Stimulated activated CD4-positive, alpha-beta T cell treated with anti-CD3 and anti-CD28 coated beads, Interleukin-12 subunit alpha, Interleukin-12 subunit beta, amount 100 ng/mL, for 48 hours (primary cell): ENCODE measurements around the gene RIT1.

Experiments
- DNase-seq, 3 donors: peaks; one replicate each; pipeline ENCODE4 v3.0.0-alpha.2; 2020; ENCODE audit warnings: low read depth in 2 of 3, low spot score in 1 of 3

RIT1 gene, protein sequence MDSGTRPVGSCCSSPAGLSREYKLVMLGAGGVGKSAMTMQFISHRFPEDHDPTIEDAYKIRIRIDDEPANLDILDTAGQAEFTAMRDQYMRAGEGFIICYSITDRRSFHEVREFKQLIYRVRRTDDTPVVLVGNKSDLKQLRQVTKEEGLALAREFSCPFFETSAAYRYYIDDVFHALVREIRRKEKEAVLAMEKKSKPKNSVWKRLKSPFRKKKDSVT

DNA sequence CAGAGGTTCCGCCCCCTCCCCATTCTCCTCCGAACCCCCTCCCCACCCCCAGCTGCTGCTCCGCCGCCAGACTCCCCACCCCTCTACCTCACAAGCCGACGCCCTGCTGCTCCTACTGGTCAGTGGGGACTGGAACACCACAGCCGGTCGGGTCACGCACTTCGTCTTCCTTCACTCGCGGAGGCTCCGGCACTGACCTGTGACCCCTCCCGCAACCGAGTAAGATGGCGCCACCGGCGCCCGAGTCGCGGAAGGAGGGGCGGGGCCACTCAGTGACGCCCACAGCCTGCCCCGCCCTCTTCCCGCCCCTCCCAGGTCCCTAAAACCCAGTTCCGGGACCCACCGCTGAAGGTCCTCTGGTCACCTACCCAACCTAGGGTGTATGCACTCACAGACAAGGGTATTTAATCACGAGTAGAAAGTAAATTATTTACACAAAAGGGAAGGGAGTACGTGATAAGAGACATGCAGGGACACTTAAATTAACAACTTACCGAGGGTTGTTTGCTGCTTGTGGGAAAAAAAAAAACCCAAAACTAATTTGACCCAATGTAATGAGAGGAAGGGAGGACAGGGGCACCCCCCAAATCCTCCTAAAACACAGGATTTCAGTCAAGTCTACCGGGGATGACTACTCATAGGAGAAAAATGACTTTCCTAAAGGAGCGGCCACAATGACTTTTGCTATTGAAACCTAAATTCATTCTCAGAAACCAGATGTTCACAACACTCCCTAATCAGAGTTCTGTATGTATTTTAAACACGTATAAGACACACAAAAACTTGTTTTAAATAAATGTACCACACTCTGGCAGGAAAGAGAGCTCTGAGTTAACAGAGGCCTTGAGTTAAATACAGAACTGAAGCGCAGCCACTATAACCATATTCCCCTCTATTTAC lies at the start of gene RIT1:
TSS of gene RIT1 (minus strand) at position 194 of the 900 bp plus-strand sequence. CDS start 588 bp downstream, outside the sequence.
- DNase-seq, result peak; percentile 76 to 81 (median 80)

DNA sequence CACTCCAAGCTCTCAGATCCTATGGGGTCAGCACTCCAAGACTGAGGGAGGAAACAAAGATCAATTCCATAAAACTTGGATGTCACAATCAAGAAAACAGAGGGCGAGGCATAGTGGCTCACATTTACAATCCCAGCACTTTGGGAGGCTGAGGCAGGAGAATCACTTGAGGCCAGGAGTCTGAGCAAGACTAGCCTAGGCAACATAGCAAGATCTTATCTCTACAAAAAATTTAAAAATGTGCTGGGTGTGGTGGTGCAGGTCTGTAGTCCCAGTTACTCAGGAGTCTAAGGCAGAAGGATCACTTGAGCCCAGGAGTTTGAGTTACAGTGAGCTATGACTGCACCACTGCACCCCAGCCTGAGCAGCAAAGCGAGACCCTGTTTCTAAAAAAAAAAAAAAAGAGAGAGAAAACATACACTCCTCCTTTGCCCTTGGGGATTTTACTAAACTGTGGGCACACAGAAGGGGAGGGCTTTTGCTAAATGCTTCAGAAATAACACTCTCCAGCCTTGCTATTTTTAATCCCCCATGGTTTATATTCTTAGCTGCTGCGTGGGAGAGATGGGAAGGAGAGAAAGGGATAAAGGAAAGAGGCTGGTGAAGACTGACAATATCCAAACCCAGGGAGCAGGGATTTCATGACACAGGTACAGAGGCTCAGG lies 49.1 kb upstream of the RIT1 start:
- DNase-seq, result no peak

DNA sequence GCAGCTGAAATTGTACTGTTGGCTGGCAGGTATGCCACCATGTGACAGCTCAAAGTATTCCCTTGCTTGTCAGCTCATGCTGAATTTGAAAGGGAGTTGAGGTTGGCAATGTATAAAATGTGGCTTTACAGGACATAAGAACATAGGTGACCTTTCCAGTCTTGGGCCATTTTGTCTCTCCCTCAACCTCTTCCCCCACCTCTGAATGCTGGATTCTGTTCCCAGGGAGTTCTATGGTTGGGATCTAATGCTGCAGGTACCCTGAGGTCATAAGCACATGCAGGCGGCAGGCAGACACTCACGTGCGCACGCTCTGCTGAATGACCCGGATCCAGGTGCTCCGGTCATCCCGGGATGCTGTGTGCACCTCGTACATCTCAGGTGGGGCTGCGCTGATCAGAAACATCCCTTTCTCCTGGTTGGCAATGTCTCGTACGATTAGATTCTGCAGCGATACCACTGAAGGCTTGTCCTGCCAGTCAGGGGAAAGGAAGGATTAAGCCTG lies 46.3 kb upstream of the RIT1 start:
- no peak for DNase-seq

DNA sequence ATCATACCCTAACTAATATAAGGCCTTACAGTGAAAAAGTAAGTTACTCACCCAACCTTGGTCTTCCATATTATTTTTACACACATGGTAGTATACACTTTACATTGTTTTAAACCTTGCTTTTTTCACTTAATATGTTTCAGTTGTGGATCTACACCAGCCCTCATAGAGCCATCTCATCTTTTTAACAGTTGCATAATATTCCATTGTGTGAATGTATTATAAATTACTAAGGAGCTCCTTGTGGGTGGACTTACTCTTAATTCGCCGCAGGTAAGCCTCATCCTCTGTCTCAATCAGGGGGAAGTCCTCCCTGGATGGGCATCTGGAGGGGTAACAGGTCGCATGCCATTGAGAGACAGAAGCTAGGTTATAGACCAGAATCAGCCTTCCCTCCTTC lies 43.5 kb upstream of the RIT1 start:
- DNase-seq, result no peak

DNA sequence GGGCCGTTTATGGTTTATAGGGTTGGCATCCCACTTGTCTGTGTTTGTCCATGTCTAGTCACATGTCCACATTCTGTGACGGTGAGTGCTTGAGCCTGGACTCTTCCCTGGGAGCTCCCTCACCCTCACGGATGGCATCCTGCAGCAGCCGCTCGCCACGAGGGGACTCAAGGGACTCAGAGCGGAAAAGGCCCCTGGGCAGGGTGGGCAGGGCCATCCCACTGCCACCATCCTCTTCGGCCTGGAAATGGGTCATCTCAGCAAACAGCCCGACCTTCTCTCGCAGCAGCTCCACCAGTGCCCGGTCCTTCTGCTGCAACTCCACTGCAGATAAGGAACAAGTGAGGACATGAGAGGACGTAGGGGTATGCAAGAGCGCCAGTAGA lies 41.3 kb upstream of the RIT1 start:
- no peak for DNase-seq

DNA sequence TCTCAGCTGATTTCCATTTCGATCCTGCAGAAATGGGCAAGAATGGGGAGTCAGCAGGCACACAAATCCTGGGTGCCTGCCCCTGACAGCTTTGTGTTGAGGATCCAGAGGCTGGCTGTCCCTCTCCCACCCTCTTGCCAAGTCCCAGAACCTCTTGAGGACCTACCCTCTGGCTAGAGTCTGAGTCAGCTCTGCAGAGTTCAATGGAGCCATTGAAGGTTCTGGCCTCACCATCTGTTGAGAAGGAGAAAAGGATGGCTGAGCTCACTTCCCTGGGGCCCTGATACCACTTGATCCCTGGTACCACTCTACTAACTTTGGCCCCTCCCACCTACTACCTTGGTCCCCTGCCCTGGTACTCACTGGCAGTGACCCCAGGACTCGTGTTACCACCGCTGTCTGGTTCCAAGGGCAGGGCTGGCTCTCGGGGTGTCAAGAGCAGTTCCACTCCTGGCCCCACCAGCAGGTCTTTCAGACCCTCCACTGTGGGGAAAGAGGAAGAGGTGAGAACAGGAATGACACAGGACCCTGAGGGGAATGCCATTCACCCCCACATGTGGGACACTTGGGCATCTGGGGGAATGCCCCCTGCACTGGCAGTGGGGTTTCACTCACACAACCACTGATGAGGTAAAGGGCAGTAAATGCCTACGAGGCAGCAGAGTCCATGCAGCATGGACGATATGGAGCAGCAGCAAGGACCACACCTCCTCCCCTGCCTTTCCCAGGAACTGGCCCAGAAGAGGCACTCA lies 40.8 kb upstream of the RIT1 start:
- DNase-seq, result no peak

DNA sequence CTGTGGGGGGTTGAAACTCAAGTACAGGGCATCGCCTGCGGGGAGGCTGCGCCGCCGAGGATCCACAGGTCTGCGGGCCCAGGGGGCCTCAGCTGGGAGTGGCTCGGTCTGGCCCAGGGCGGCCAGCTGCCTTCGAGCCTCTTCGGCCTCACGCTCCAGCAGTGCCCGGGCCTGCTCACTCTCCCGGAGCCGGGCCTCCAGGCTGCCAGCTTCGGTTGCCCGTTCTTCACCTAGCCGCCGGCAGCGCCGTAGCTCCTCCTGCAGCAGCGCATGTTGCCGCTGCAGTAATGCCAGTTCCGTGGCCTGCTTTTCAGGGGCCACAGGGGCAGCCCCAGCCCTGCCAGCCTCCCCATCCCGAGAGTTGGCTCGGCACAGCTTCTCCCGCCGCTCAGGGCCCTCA lies 39.7 kb upstream of the RIT1 start:
- DNase-seq, result no peak

DNA sequence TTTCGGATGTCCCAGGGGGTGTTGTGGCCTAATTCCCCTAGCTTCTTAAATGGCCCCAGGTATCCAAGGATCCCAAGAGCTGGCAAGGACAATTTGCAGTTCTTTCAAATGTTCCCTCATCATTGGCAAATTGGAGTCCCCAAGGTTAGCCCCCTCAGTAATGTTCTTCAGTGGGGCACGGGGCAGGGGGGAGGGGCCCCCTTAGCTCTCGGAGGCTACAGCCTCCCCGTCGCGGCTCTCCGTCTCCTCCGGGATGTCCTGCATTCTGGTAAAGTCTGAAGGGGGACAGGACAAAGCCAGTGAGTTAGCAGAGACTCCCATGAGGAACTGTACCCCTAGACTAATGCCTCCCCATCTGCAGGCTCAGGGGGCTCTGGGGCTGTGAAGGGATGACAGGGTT lies 36.6 kb upstream of the RIT1 start:
- DNase-seq, result no peak

DNA sequence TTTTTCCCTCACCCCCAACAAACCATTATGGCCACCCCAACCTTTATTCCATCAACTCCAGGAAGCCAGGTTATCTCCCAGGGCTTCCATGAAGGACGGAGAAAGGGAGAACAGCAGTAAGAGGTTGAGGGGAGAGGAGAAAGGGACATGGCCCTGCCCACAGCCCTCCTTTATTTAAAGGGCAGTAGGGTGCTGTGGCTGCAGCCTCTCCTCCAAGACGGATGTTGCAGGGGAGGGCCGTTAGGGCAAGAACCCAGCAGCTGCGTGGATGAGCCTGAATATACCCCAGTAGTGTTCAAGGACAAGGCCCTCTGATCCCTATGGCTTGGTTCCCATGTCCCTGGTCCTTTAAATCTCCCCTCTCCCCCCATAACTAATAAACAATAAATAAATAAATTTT lies 36.1 kb upstream of the RIT1 start:
- DNase-seq, result no peak

DNA sequence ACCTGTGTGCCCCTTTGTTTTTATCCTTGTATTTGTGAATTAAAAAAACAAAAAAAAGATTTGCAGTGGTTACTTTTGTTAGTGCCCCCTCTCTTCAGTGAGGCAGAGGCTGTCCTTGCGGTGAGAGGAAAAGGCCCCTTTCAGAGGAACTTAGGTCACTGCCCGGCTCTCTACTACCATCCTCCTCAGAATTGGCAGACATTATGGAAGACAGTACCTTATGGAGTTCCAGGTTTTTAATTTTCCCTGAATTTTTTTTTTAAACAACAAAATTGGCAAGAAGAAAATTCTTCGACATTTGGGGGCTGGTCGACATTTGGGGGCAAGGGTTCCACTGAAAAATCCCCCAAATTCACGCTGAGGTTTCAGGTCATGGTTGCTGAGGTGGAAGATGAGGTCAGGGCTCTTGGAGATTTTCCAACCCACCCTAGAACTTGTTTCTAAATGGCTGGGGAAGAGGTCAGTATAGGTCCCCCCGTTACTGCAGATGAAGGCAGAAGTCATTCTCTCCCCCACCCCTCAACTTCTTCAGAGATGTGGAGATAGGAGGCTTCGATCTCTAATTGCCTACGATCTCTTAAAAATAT lies 35.6 kb upstream of the RIT1 start:
- no peak for DNase-seq

DNA sequence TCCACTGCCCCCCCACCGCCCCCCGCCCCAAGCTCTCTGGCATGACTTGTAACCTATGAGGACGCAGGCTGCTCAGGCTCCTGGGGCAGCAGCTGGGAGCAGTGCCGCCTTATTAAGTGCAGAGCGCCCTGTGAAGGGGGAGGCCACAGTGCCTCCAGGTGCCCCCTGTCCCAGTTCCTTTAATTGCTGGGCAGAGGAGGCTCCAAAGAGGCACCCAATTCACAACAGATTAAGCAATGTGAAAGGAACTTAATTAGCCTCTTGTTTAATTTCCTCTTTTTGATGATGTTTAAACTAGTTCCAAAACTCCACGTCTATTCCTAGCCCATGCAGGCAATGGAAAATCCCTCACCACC lies 33.3 kb upstream of the RIT1 start:
- no peak for DNase-seq

DNA sequence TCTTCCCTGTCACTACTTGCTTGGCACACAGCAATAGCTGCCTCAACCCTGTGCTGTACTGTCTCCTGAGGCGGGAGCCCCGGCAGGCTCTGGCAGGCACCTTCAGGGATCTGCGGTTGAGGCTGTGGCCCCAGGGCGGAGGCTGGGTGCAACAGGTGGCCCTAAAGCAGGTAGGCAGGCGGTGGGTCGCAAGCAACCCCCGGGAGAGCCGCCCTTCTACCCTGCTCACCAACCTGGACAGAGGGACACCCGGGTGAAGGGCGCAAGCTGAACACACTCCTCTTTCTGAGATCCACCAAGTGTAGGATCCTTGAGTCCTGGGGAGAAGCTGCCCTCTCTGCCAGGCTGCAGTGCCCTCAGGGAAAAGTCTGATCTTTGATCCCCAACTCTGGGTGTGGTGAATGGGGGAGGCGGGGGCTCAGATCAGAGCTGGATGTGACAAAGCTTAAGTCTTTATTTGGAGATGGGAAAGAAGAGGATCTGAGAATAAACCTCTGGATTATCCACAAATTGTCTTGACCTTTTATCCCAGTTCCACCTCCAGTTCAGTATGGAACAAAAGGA lies 31.5 kb upstream of the RIT1 start:
- DNase-seq, result no peak

DNA sequence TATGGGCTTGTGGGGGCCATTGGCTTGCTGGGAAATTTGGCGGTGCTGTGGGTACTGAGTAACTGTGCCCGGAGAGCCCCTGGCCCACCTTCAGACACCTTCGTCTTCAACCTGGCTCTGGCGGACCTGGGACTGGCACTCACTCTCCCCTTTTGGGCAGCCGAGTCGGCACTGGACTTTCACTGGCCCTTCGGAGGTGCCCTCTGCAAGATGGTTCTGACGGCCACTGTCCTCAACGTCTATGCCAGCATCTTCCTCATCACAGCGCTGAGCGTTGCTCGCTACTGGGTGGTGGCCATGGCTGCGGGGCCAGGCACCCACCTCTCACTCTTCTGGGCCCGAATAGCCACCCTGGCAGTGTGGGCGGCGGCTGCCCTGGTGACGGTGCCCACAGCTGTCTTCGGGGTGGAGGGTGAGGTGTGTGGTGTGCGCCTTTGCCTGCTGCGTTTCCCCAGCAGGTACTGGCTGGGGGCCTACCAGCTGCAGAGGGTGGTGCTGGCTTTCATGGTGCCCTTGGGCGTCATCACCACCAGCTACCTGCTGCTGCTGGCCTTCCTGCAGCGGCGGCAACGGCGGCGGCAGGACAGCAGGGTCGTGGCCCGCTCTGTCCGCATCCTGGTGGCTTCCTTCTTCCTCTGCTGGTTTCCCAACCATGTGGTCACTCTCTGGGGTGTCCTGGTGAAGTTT lies 30.8 kb upstream of the RIT1 start:
- no peak for DNase-seq

DNA sequence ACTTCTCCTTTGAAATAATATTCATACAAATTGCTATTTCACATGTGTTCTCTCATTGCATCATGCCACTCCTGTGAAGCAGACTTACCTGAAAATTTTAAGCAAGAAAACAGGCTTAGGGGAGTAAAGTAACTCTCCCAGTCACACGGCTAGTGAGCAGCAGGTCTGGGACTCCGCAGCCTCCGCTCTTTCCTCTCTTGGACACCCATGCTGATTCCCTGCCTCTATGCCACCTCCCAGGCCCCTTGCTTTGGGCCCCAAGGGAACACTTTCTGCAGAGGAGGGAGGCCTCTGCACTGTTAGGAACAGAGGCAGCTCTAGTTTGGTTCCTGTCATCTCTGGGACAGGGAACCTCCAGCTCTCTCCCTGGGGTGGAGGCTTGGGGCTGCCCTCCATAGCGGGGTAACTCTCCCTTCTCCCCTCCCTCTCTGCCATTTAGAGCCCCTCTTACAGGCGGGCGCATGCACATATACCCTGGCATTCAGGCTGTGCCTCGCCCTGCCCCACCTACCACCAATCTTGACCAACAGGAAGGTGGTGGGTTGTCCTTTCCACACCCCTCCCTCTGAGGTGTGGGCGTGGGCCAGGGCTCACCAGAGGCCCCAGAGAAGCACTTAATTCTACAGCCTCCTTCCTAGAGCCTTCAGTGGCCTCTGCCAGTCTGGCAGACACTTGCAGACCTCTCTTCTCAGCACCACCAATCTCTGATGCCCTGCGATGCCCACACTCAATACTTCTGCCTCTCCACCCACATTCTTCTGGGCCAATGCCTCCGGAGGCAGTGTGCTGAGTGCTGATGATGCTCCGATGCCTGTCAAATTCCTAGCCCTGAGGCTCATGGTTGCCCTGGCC lies 30.1 kb upstream of the RIT1 start, which contains the start of gene RXFP4:
TSS of gene RXFP4 (plus strand) at position 646 of the 852 bp plus-strand sequence. CDS start at position 718, 72 bp downstream.
- no peak for DNase-seq

DNA sequence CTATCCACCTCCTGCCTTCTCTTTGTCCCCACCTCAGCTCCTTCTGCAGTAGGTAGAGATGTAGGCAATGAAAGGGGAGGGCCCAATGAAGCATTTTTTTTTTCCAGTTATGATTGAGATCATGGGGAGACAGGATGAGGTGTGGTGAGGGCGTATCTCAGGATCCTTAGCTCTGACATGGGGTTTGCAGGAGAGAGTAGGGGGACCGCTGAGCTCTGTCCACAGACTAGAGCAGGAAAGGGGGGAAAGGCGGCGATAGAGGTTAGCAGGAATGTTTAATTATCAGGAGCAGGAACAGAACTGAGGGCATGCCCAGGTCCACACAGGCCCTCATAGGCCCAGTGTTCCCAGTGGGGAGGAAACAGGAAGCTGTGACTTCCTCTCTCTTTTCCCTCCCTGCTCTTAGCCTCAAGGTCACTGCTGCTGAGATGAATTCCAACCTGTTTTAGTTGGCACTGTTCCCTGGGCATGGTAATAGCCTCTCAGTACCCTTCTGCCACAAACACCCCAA lies 29.4 kb upstream of the RIT1 start:
- no peak for DNase-seq

DNA sequence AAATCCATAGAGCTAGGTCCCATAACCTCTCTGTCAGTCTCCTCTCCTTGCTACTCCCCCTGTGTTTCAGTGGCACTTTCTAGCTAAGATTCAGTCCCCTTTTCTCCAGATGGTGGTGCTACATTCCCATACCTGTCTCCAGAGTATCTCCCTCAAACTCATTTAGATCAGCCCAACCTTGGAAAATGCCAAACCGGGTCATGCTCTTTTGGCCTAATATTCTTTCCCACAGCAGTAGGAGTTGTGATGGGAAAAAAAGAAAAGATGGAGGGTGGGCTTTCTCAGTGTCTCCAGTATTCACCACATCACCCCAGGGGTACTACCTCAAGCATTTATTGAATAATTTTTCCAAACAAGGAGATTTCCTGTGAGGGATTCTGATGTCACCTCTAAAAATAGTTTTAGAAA lies 27.1 kb upstream of the RIT1 start:
- DNase-seq, result peak in 1 of 3 donors; percentile 41

DNA sequence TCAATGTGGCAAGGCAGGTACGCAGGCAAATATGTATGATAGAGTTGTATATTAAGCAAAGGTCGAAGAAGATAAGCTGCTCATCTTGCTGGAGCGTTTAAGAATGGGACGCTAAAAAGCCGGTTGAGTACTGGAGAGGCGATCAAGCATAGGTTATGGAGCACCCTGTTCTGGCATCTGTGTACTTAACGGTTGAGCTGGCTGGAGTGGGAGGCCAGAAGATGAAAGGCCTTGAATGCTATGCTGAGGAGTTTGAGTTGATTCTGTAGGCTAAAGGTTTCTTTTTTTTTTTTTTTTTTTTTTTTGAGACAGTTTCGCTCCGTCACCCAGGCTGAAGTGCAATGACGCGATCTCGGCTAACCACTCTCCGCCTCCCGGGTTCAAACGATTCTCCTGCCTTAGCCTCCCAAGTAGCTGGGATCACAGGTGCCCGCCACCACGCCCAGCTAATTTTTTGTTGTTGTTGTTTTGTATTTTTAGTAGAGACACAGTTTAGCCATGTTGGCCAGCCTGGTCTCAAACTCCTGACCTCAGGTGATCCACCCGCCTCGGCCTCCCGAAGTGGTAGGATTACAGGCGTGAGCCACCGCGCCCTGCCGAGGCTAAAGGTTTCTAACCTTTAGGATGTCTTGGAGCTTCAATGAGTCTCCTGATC lies 23.9 kb upstream of the RIT1 start:
- no peak for DNase-seq
